DOHH2 (cell line): ENCODE results near the gene PTGDS.

Source experiments
- H3F3A ChIP-seq: fragments of 200-600 bp; sonication (generic), shearing (Covaris generic); 2 replicates; pipeline ENCODE4 v1.6.0; 2016; ENCODE audit warnings: antibody characterized with exemption, mild to moderate bottlenecking; ENCODE audit not compliant: control insufficient read depth, insufficient read depth
- H3K27ac ChIP-seq: fragments of 200-600 bp; sonication (generic); 2 replicates; pipeline ENCODE4 v1.5.1; 2014; ENCODE audit warnings: low read depth, mild to moderate bottlenecking, low read length, moderate library complexity
- H3K27me3 ChIP-seq: fragments of 200-600 bp; sonication (generic); 2 replicates; pipeline ENCODE4 v1.6.1; 2014; ENCODE audit warnings: mild to moderate bottlenecking, low read length, mixed read lengths; ENCODE audit not compliant: control insufficient read depth
- H3K36me3 ChIP-seq: fragments of 200-600 bp; sonication (generic); 2 replicates; pipeline ENCODE4 v1.6.1; 2014; ENCODE audit warnings: mild to moderate bottlenecking, low read length, moderate library complexity, mixed read lengths; ENCODE audit not compliant: control insufficient read depth
- H3K4me1 ChIP-seq: fragments of 200-600 bp; sonication (generic); 2 replicates; pipeline ENCODE4 v1.6.1; 2014; ENCODE audit warnings: mild to moderate bottlenecking, low read length, mixed read lengths; ENCODE audit not compliant: control insufficient read depth
- H3K4me2 ChIP-seq: fragments of 200-600 bp; sonication (generic); 2 replicates; pipeline ENCODE4 v1.6.0; 2014; ENCODE audit warnings: mild to moderate bottlenecking, low read length, moderate library complexity
- H3K4me3 ChIP-seq: fragments of 200-600 bp; sonication (generic); 2 replicates; pipeline ENCODE4 v1.5.1; 2014; ENCODE audit warnings: mild to moderate bottlenecking, low read length, mixed read lengths
- H3K79me2 ChIP-seq: fragments of 200-600 bp; sonication (generic); 2 replicates; pipeline ENCODE4 v1.6.1; 2014; ENCODE audit warnings: mild to moderate bottlenecking, low read length, mixed read lengths; ENCODE audit not compliant: control insufficient read depth
- H3K9me2 ChIP-seq: fragments of 200-600 bp; sonication (generic); replicated peaks from 2 replicates; pipeline ENCODE4 v1.6.1; 2014; ENCODE audit warnings: mild to moderate bottlenecking, low read length, mixed read lengths; ENCODE audit not compliant: control insufficient read depth
- H3K9me3 ChIP-seq: fragments of 200-600 bp; sonication (generic); 2 replicates; pipeline ENCODE4 v1.6.1; 2014; ENCODE audit warnings: antibody characterized with exemption, low read length, mixed read lengths; ENCODE audit not compliant: control insufficient read depth, insufficient read depth
- H4K20me1 ChIP-seq: fragments of 200-600 bp; sonication (generic); 2 replicates; pipeline ENCODE4 v1.6.0; 2014; ENCODE audit warnings: low read depth, mild to moderate bottlenecking, antibody characterized with exemption, low read length, moderate library complexity; ENCODE audit not compliant: control insufficient read depth, insufficient read depth
- EZH2phosphoT487 ChIP-seq: fragments of 200-600 bp; sonication (generic); IDR thresholded peaks from 2 replicates; pipeline ENCODE4 v1.6.1; 2017; ENCODE audit warnings: borderline replicate concordance, mild to moderate bottlenecking, antibody characterized with exemption, low read length, moderate library complexity, mixed read lengths
- TF ChIP-seq, protein P1 (sequence below): fragments of 200-600 bp; sonication (generic); IDR thresholded peaks from one replicate; pipeline ENCODE4 v1.5.1; 2014; ENCODE audit warnings: antibody characterized with exemption, mild to moderate bottlenecking, low read depth, low read length; ENCODE audit not compliant: poor library complexity, severe bottlenecking

Gene PTGDS

DNA sequence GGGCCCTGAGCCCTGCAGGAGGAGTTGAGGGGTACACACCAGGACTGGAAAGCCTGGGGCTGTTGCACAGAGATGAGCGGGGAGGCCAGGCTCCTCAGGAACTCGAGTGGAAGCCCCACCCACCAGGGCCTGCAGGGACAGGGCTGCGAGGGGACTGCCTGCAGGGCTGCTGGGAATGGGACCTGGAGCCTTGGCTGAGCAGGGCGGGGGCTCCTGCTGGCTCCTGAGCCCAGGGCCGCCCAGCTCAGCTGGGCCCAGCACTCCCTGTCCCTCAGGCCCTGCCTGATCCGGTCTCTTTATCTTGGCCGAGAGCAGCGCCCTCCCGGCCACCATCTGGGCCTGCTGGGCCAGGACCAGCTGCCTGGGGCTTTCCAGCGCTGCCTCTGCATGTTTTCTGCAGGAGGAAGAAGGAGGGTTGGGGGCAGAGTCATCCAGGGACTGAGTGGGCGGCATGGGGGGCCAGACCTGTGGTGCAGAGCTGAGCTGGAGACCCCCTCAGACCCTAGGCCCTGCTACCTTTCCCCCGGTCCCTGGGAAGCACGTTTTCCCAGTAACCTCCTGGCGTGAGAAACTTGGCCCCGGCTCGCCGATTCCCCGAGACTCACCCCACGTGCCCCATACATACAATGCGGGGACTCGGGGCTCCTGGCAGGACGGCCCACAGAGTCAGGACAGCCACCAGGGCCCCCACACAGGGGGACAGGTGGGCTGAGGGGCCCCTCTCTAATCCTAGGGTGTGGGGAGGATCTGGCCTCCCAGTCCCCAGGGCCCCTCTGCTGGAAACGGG is 15.8 kb upstream of the PTGDS start:
- H3K9me3 ChIP-seq: no peaks in the 10 kb centered on the region
- no peak overlapping the region for H3K27ac ChIP-seq
- H4K20me1 ChIP-seq: no peaks in the 10 kb centered on the region
- no peaks in the 10 kb centered on the region for H3F3A ChIP-seq
- no peaks in the 10 kb centered on the region for H3K27me3 ChIP-seq
- no peak overlapping the region for H3K4me2 ChIP-seq
- no peaks in the 10 kb centered on the region for H3K36me3 ChIP-seq
- H3K4me3 ChIP-seq: no peak overlapping the region
- peaks cover 14% of the 10 kb centered on the region for H3K4me1 ChIP-seq
- TF ChIP-seq, protein P1, sequence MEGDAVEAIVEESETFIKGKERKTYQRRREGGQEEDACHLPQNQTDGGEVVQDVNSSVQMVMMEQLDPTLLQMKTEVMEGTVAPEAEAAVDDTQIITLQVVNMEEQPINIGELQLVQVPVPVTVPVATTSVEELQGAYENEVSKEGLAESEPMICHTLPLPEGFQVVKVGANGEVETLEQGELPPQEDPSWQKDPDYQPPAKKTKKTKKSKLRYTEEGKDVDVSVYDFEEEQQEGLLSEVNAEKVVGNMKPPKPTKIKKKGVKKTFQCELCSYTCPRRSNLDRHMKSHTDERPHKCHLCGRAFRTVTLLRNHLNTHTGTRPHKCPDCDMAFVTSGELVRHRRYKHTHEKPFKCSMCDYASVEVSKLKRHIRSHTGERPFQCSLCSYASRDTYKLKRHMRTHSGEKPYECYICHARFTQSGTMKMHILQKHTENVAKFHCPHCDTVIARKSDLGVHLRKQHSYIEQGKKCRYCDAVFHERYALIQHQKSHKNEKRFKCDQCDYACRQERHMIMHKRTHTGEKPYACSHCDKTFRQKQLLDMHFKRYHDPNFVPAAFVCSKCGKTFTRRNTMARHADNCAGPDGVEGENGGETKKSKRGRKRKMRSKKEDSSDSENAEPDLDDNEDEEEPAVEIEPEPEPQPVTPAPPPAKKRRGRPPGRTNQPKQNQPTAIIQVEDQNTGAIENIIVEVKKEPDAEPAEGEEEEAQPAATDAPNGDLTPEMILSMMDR: no peak
- no peak for TF ChIP-seq EZH2phosphoT487
- H3K9me2 ChIP-seq: no peaks in the 10 kb centered on the region
- no peaks in the 10 kb centered on the region for H3K79me2 ChIP-seq

DNA sequence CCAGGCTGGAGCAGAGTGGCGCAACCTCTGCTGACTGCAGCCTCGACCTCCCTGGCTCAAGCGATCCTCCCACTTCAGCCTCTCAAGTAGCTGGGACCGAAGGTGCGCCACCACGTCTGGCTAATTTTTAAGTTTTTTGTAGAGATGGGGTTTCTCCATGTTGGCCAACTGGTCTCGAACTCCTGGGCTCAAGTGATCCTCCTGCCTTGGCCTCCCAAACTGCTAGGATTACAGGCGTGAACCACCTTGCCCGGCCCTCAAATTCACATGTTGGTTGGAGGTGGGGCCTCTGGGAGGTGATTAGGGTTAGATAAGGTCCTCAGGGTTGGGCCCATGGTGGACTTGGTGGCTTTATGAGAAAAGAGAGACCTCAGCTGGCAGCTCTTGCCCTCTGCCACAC is 15.1 kb upstream of the PTGDS start:
- Histone ChIP-seq H3K9me2 (no peaks in the 10 kb centered on the region), H3F3A (no peaks in the 10 kb centered on the region), H3K79me2 (no peaks in the 10 kb centered on the region), H3K36me3 (no peaks in the 10 kb centered on the region), H3K27me3 (no peaks in the 10 kb centered on the region), H3K9me3 (no peaks in the 10 kb centered on the region), H4K20me1 (no peaks in the 10 kb centered on the region), H3K27ac (no peak overlapping the region), H3K4me3 (no peak overlapping the region), H3K4me1 (peaks cover 14% of the 10 kb centered on the region), H3K4me2 (no peak overlapping the region)
- TF ChIP-seq EZH2phosphoT487: no peak
- TF ChIP-seq, protein P1: no peak

DNA sequence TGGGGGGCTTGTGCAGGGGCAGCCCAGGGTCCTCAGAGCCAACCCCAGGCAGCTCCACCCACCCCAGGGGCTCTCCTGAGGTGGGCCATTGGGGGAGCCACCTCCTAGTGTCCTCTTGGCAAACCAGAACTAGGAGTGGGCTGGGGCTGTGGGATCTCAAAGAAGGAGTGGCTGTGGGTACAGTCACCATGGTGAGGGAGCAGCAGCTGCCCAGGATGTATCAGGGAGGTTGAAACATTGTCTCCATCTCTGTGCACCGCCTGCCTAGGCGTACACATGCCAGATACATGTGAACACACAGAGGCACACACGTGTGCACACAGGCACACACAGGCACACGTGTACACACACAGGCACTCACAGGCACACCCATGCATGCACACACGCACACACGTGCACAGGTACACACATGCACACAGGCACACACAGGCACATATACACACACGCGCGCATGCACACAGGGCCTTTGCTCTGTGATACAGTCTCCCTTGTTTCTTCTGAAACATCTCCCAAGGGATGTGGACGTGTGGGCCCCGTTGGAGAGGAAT is 14.5 kb upstream of the PTGDS start:
- Histone ChIP-seq H4K20me1 (no peaks in the 10 kb centered on the region), H3K27me3 (no peaks in the 10 kb centered on the region), H3K36me3 (no peaks in the 10 kb centered on the region), H3K4me3 (no peak overlapping the region), H3K4me1 (peaks cover 14% of the 10 kb centered on the region), H3F3A (no peaks in the 10 kb centered on the region), H3K27ac (no peak overlapping the region), H3K9me3 (no peaks in the 10 kb centered on the region), H3K9me2 (no peaks in the 10 kb centered on the region), H3K79me2 (no peaks in the 10 kb centered on the region), H3K4me2 (no peak overlapping the region)
- TF ChIP-seq, protein P1: no peak
- no peak for TF ChIP-seq EZH2phosphoT487
